Kidney tubule cell (primary cell): ENCODE data around the gene TIMM8A.

Source experiments
- DNase-seq: peaks from one replicate; pipeline ENCODE4 v3.0.0-alpha.2; 2018; ENCODE audit warnings: low spot score

The TIMM8A gene

GRCh38 chrX:101348452-101349192, at the start of gene TIMM8A:
Gene TIMM8A (minus strand): TSS chrX:101348742. CDS start chrX:101348664, 78 bp downstream.
- DNase-seq: peak; percentile 75

DNA sequence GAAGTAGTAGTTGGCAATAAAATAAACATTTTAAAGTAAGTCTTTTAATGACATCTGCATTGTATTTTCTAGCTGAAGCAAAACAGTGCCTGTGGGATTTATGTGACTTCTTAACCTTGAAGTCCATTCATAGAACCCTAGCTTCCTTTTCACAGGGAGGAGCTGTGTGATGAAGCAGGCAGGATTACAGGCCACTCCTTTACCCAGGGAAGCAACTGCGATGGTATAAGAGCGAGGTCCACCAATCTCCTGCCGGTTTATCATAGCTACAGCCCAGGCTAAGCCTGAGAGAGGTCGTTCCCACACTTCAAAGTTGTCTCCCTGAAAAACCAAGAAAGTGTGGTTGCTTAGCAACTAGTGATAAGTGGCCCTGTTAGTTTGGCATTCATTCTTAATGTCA, 49.2 kb upstream of the TIMM8A start:
- no peak for DNase-seq

- DNase-seq: no peak
These were observed 47.2 kb upstream of the TIMM8A start for GRCh38 chrX:101395789-101396188.

- DNase-seq: no peak
These were observed 45.8 kb upstream of the TIMM8A start for GRCh38 chrX:101394372-101394771.

DNA sequence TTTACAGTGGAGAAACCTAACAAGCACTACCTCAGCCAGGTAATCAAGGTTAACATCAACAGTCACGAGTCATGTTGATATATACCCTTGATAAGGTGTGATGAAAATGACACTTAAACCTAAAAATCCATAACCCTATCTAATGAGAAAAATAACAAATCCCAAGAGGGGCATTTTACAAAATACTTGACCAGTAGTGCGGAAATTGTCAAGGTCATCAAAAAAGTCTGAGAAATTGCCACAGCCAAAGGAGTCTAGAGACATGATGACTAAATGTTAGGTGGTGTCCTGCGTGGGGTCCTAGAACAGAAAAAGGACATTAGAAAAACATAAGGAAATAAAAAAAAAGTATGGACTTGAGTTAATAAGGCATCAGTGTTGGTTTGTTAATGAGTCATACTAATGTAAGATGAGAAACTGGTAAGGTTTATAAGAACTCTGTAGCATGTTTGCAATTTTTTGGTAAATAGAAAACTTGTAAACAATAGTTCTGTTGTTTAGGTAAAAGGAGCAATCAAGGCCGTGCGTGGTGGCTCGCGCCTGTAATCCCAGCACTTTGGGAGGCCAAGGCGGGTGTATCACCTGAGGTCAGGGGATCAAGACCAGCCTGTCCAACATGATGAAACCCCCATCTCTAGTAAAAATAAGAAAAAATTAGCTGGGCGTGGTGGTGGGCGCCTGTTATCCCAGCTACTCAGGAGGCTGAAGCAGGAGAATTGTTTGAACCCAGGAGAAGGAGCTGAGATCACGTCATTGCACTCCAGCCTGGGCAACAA, 45.2 kb upstream of the TIMM8A start:
- no peak for DNase-seq

- DNase-seq: no peak
These were observed 43.3 kb upstream of the TIMM8A start for GRCh38 chrX:101391831-101392230.

- DNase-seq: peak; percentile 90
These were observed 42.4 kb upstream of the TIMM8A start, which contains the start of gene RPL36A for GRCh38 chrX:101390664-101391525. Gene RPL36A (plus strand): TSS chrX:101391011. CDS start chrX:101391044, 33 bp downstream.

DNA sequence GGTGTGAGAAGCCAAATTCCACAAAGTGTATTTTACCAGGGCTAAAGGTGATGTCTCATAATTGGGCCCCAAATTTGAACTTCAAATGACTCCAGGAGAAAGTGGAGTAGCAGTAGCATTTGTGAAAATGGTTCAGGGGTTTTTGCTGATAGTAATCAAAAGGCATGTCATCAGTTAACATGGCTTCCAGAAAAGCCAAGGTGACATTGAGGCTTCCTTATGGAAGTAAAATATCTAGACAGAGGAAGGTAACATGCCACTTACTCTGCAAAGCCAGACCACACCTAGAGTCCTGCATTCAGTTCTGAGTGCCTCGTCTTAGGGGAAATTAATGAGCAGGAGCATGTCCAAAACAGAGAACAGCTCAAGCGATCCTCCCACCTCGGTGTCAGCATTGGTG, 40.1 kb upstream of the TIMM8A start:
- no peak for DNase-seq

GRCh38 chrX:101386542-101386885, 38.0 kb upstream of the TIMM8A start:
- DNase-seq: no peak

- no peak for DNase-seq
These were observed 37.4 kb upstream of the TIMM8A start, which contains the start of gene BTK for GRCh38 chrX:101385795-101386541. Gene BTK (minus strand): TSS chrX:101386191. CDS start chrX:101375284, 10,907 bp downstream.

GRCh38 chrX:101385026-101385684, 36.6 kb upstream of the TIMM8A start:
- no peak for DNase-seq

- DNase-seq: no peak
These were observed 35.2 kb upstream of the TIMM8A start for GRCh38 chrX:101383679-101384205.

- no peak for DNase-seq
These were observed 29.0 kb upstream of the TIMM8A start for GRCh38 chrX:101377547-101377946.

GRCh38 chrX:101370888-101371504, 22.5 kb upstream of the TIMM8A start:
- DNase-seq: no peak

DNA sequence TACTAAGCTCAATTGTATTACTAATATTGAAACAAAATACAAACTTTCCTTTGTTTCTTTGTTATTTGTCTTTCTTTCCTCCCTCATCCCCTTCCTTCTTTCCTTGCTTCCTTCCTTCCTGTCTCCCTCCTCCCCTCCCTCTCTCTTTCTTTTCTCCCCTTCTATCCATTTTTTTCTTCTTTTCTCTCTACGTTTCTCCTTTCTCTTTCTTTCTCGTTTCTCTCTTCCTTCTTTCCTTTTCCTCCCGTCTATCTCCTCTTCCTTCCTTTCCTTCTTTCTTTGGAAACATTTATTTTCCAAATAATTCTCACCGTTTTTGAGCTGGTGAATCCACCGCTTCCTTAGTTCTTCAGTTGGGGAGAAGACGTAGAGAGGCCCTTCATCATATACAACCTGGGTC, 21.1 kb upstream of the TIMM8A start:
- DNase-seq: no peak

- DNase-seq: no peak
These were observed 20.3 kb upstream of the TIMM8A start for GRCh38 chrX:101368800-101369199.

GRCh38 chrX:101365301-101365795, 16.8 kb upstream of the TIMM8A start:
- DNase-seq: no peak

DNA sequence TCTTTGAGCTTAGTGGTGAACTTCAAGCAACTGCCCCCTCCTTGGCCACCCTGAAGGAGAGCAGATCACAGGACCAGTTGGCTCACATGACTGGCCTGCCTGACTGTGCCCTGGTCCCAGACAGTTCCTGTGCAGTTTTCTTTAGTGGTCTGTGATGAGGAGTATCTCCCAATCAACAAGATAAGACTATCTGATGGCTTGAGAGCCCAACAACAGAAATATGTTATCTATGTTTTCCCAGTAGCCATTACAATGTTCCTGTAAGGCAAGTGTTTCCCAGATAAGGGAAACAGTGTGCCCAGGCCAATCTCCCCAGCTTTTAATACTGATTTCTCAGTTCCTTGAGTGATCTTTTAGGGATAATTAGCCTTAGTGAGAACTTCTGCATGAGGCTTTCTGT, 14.2 kb upstream of the TIMM8A start:
- DNase-seq: no peak

- DNase-seq: no peak
These were observed 13.6 kb upstream of the TIMM8A start for GRCh38 chrX:101362116-101362515.

DNA sequence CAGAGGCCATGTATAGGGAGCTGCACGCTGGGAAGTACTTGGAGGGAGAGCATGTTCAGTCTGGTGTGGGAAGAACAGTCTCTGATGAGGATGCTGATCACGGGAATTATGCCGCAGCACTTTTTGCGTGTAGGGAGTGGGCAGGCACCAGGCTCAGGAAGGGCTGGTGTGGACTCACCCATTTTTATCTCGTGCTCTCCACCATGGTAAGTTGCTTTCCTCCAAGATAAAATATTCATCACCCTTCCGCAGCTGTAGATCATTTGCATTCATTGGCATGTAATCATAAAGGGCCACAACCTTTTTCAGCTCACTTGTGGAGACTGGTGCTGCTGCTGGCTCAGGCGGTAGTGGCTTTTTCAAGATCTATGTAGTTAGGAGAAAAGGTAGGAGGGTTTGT, 11.8 kb upstream of the TIMM8A start:
- DNase-seq: no peak
